ENCODE data around the gene DUS2.

The DUS2 gene

DNA sequence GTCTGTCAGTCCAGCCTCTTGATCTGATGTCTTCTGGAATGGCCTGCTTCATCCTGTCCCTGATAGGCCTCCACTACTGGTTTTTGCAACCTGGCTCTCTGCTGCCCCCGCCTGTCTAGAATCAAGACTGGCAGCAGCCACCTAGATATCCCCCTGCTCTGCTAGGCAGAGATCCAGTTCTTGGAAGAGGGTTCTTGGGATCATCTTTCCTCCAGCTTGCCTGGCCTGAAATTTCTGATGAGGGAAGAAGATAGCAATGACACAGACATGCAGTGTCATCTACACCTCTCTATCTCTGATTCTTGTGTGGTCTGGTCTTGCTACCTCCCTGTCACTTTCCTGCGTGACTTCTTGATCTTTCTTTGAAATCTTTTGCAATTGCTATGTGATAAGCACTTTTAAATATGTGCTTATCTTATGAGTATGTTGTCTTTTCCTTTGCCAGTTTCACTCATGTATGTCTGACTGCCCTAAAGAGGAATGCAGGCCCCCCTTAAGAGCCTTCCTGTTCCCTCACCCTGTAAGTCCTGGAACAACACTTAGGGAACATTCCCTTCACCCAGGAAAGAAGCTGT is 41.8 kb downstream of the DUS2 start:
- H3K9ac ChIP-seq (ENCODE audit: low read length) = no peak overlapping the region
- no peaks in the 10 kb centered on the region for H3K27me3 ChIP-seq (ENCODE audit: control insufficient read depth, insufficient read depth, low read length)
- no peaks in the 10 kb centered on the region for H3K9me3 ChIP-seq (ENCODE audit: control insufficient read depth, low read length)
- H3K4me1 ChIP-seq (ENCODE audit: control insufficient read depth, insufficient read depth, low read length) = peaks cover 12% of the 10 kb centered on the region
- H3K4me3 ChIP-seq (ENCODE audit: low read length) = no peak overlapping the region
- H3K36me3 ChIP-seq (ENCODE audit: control insufficient read depth, insufficient read depth, low read length) = peaks cover 5% of the 10 kb centered on the region

DNA sequence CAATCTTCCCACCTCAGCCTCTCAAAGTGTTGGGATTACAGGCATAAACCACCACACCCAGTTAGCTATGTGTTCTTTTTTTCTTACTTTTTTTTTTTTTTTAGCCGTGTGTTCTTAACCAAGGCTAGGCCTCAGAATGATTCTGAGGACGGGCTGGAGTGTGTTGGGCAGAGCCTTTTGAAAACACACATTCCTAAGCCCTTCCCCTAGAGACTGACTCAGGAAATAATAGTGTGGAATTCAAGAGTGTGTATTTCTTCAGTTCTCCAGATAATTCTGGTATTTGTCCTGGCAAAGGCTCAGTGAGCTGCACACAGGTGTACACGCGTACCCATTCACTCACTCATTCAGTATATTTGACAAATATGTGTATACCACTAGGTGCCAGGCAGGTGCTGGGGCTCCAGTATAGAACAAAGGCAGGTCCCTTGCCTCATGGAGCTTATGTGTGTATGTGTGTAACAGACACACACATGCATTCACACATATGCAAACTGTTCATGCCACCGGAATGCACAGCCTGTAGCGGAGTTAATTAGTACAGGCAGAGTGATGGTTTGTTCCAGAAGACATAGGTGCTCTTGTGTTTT is 42.7 kb downstream of the DUS2 start:
- H3K4me3 ChIP-seq (ENCODE audit: low read length) = no peak overlapping the region
- peaks cover 12% of the 10 kb centered on the region for H3K4me1 ChIP-seq (ENCODE audit: control insufficient read depth, insufficient read depth, low read length)
- no peaks in the 10 kb centered on the region for H3K9me3 ChIP-seq (ENCODE audit: control insufficient read depth, low read length)
- H3K9ac ChIP-seq (ENCODE audit: low read length) = no peak overlapping the region
- no peaks in the 10 kb centered on the region for H3K27me3 ChIP-seq (ENCODE audit: control insufficient read depth, insufficient read depth, low read length)
- peaks cover 5% of the 10 kb centered on the region for H3K36me3 ChIP-seq (ENCODE audit: control insufficient read depth, insufficient read depth, low read length)

DNA sequence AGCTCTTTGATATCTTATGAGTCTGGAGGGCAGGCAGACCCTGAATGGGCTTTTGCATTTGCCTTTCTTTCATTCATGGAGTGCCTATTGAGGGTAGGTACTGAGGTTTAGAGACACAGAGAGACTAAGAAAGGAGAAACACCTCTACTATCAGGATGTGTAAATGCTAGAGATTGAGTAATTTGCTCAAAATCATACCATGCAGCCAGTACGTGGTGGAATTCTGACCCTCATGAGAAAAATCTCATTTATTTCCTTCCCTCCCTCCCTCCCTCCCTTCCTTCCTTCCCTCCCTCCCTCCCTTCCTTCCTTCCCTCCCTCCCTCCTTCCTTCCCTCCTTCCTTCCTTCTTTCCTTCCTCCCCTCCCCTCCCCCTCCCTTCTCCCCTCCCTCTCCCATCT is 43.7 kb downstream of the DUS2 start:
- Histone ChIP-seq H3K4me3 (ENCODE audit: low read length) (no peak overlapping the region), H3K36me3 (ENCODE audit: control insufficient read depth, insufficient read depth, low read length) (peaks cover 5% of the 10 kb centered on the region), H3K27me3 (ENCODE audit: control insufficient read depth, insufficient read depth, low read length) (no peaks in the 10 kb centered on the region), H3K9me3 (ENCODE audit: control insufficient read depth, low read length) (no peaks in the 10 kb centered on the region), H3K4me1 (ENCODE audit: control insufficient read depth, insufficient read depth, low read length) (peaks cover 12% of the 10 kb centered on the region), H3K9ac (ENCODE audit: low read length) (no peak overlapping the region)

DNA sequence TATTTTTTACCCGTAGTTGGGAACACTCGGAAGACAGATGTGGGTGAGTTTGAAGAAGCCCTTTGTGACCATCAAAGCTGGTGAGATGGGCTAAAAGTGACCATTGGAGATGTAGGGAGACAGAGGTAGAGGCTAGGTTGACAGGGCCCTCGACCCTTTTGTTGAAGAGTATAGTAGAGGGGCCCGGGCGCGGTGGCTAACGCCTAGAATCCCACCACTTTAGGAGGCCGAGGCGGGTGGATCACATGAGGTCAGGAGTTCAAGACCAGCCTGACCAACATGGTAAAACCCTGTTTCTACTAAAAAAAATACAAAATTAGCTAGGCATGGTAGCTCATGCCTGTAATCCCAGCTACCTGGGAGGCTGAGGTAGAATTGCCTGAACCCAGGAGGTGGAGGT is 45.8 kb downstream of the DUS2 start:
- no peaks in the 10 kb centered on the region for H3K9me3 ChIP-seq (ENCODE audit: control insufficient read depth, low read length)
- H3K9ac ChIP-seq (ENCODE audit: low read length) = no peak overlapping the region
- H3K4me3 ChIP-seq (ENCODE audit: low read length) = no peak overlapping the region
- H3K4me1 ChIP-seq (ENCODE audit: control insufficient read depth, insufficient read depth, low read length) = peaks cover 12% of the 10 kb centered on the region
- no peaks in the 10 kb centered on the region for H3K27me3 ChIP-seq (ENCODE audit: control insufficient read depth, insufficient read depth, low read length)
- H3K36me3 ChIP-seq (ENCODE audit: control insufficient read depth, insufficient read depth, low read length) = peaks cover 5% of the 10 kb centered on the region

DNA sequence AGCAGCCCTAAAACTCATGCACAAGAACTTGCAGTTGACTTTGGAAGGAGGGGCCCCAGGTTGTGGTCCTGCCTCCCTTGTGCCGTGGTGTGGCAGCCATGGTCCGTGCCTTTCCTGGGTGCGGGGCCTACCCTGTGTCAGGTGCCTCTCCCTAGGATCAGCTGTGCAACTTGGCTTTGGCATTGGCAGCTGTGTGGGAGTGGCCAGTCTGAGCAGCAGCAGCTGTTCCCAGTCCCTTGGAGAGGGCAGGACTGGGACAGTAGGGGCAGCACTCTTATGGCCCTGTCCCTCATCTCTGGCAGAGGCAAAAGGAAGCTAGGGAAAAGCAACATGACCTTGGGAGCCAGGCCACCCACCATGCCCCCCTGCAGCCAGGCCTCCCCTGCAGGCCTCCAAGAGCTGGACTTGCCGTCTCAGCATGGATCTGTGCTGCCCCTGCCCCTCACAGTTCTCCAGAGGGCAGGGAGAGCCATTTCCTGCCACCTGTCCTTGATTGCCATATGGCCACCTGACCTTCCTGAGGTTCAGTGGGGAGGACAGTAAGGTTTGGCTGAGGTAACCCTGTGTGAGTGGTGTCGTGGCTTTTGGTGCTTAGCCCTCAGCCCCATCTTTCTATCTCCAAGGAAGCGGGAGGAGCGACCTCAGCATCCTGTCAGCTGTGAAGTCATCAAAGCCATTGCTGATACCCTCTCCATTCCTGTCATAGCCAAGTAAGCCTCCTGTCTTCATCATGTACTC is 46.6 kb downstream of the DUS2 start:
- H3K4me1 ChIP-seq (ENCODE audit: control insufficient read depth, insufficient read depth, low read length) = peaks cover 10% of the 10 kb centered on the region
- H3K9ac ChIP-seq (ENCODE audit: low read length) = no peak overlapping the region
- no peaks in the 10 kb centered on the region for H3K9me3 ChIP-seq (ENCODE audit: control insufficient read depth, low read length)
- H3K27me3 ChIP-seq (ENCODE audit: control insufficient read depth, insufficient read depth, low read length) = no peaks in the 10 kb centered on the region
- peaks cover 5% of the 10 kb centered on the region for H3K36me3 ChIP-seq (ENCODE audit: control insufficient read depth, insufficient read depth, low read length)
- H3K4me3 ChIP-seq (ENCODE audit: low read length) = no peak overlapping the region

DNA sequence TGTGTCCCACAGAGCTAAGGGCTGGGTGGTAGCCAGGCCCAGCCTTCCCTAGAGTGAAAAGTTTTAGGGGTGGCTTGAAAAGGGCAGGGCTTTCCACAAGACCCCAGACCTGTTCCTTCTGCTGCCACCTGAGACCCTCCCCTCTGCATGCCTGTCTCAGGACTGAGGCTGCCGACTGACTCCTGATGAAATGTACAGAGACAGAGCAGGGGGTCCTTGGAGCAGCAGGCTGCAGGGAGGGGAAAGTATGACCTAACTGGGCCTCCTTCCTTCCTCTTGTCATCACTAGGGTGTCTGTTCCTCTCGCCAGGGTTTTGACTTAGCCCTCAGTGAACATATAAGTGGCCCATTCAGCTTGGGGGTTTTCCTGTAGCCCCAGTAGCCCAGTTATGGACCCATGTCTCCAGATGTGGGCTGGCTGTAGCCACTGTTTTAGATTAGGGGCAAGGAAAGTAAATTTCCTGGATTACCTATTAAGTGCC is 47.2 kb downstream of the DUS2 start:
- Histone ChIP-seq H3K4me1 (ENCODE audit: control insufficient read depth, insufficient read depth, low read length) (peaks cover 7% of the 10 kb centered on the region), H3K27me3 (ENCODE audit: control insufficient read depth, insufficient read depth, low read length) (no peaks in the 10 kb centered on the region), H3K4me3 (ENCODE audit: low read length) (no peak overlapping the region), H3K9ac (ENCODE audit: low read length) (no peak overlapping the region), H3K9me3 (ENCODE audit: control insufficient read depth, low read length) (no peaks in the 10 kb centered on the region), H3K36me3 (ENCODE audit: control insufficient read depth, insufficient read depth, low read length) (peaks cover 5% of the 10 kb centered on the region)

DNA sequence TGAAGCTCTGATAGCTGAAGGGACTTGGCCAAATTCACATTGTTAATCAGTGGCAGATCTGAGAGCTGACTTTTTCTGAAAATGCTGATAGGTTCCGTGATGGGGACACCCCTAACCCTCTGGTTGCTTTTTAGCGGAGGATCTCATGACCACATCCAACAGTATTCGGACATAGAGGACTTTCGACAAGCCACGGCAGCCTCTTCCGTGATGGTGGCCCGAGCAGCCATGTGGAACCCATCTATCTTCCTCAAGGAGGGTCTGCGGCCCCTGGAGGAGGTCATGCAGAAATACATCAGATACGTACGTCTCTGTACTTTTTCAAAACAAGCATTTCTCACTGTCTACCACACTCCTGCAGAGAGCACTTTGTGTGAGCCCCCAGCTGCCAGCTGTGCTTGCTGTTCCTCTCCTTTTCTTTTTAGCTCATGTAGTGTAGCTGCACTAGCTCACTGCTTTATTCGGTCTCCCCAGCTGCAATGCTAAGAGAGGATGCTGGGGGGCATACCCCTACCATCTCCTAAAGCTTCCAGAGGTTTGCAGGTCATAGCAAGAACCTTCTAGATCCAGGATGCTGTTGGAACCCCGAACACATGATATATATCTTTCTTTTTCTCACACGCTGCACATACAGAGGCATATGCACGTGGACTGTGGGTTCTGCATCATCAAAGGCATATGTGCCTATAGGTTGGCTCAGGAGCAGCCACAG is 47.9 kb downstream of the DUS2 start:
- Histone ChIP-seq H3K9me3 (ENCODE audit: control insufficient read depth, low read length) (no peaks in the 10 kb centered on the region), H3K4me1 (ENCODE audit: control insufficient read depth, insufficient read depth, low read length) (peaks cover 7% of the 10 kb centered on the region), H3K36me3 (ENCODE audit: control insufficient read depth, insufficient read depth, low read length) (peaks cover 5% of the 10 kb centered on the region), H3K9ac (ENCODE audit: low read length) (no peak overlapping the region), H3K4me3 (ENCODE audit: low read length) (no peak overlapping the region), H3K27me3 (ENCODE audit: control insufficient read depth, insufficient read depth, low read length) (no peaks in the 10 kb centered on the region)

DNA sequence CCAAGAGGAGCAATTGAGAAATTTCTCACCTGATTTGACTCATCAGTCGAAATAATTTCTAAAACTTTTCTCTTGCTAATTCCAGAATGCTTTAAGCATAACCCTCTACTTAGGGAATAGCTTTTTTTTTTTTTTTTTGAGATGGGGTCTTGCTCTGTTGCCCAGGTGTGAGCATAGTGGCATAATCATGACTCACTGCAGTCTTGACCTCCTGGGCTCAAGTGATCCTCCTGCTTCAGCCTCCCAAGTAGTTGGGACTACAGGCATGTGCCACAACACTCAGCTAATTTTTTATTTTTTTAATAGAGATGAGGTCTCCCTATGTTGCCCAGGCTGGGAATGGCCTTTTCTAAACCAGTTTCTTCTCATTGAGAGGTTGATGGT is 48.4 kb downstream of the DUS2 start:
- Histone ChIP-seq H3K27me3 (ENCODE audit: control insufficient read depth, insufficient read depth, low read length) (no peaks in the 10 kb centered on the region), H3K9ac (ENCODE audit: low read length) (no peak overlapping the region), H3K36me3 (ENCODE audit: control insufficient read depth, insufficient read depth, low read length) (peaks cover 5% of the 10 kb centered on the region), H3K4me3 (ENCODE audit: low read length) (no peak overlapping the region), H3K9me3 (ENCODE audit: control insufficient read depth, low read length) (no peaks in the 10 kb centered on the region), H3K4me1 (ENCODE audit: control insufficient read depth, insufficient read depth, low read length) (peaks cover 7% of the 10 kb centered on the region)

DNA sequence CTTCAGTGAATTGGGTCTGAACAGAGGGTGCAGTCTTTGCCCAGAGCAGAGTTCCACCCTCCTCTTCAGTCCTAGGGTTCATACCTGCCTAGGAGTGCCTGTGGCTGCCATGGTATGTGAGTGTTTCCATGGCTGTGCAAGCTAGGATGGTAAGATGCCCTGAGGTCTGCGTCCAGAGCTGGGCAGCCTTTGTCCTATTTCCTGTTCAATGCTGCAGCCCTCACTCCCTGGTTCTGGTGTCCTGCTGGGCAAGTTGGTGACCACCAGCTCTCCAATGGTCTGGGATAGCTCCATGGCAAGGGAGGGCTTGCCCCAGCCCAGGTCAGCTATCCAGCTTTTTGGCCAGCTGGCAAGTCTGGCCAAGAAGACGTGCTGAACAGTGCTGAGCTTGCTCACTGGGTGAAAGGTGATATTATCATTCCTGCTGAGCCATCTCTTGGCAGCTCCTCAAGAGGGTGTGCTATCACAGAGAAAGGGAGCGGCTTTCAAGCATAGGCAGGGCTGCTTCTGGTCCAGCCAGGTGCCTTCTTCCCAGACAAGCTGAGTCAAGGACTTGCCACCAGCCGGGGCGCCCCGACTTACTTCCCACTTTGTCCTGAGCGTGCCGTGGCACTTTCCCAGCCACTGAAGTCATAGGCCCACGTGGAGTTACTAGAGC is 49.1 kb downstream of the DUS2 start:
- H3K27me3 ChIP-seq (ENCODE audit: control insufficient read depth, insufficient read depth, low read length) = no peaks in the 10 kb centered on the region
- H3K9me3 ChIP-seq (ENCODE audit: control insufficient read depth, low read length) = no peaks in the 10 kb centered on the region
- peaks cover 5% of the 10 kb centered on the region for H3K36me3 ChIP-seq (ENCODE audit: control insufficient read depth, insufficient read depth, low read length)
- no peak overlapping the region for H3K4me3 ChIP-seq (ENCODE audit: low read length)
- H3K9ac ChIP-seq (ENCODE audit: low read length) = no peak overlapping the region
- H3K4me1 ChIP-seq (ENCODE audit: control insufficient read depth, insufficient read depth, low read length) = peaks cover 7% of the 10 kb centered on the region

DNA sequence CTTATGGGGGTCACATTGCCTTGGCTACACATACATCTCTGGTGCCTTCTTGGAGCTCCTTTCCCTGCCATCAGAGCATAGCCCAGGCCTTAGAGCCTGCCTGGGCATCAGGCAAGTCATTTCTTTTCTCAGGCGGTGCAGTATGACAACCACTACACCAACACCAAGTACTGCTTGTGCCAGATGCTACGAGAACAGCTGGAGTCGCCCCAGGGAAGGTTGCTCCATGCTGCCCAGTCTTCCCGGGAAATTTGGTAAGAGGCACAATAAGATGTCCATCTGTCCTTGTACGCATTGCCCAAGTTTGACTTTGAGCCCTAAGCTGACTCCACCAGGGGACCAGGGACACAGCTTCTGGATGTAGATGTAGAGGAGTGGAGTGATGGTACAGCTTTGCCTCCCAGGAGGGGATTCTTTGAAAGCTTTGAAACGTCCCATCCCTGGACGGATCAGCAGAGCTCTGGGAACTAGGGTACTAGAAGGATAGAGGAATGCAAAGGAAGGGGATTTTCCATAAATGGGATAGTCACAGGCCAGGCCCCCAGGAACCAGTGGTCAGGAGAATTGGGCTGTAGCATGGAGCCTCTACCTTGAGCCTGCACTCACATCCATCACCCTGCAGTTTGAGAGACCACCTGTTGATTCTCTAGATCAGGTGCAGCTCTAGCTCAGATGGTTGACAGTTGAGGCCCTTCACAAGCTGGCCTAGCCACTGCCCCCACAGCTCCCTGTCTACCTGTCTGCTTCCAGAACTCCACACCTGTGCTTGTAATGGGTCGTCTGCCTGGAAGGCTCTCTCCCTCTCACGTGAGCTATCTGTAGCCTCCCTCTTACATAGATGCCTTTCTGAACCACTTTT is 51.0 kb downstream of the DUS2 start:
- Histone ChIP-seq H3K4me1 (ENCODE audit: control insufficient read depth, insufficient read depth, low read length) (peaks cover 12% of the 10 kb centered on the region), H3K9ac (ENCODE audit: low read length) (no peak overlapping the region), H3K36me3 (ENCODE audit: control insufficient read depth, insufficient read depth, low read length) (peaks cover 5% of the 10 kb centered on the region), H3K27me3 (ENCODE audit: control insufficient read depth, insufficient read depth, low read length) (no peaks in the 10 kb centered on the region), H3K4me3 (ENCODE audit: low read length) (no peak overlapping the region), H3K9me3 (ENCODE audit: control insufficient read depth, low read length) (no peaks in the 10 kb centered on the region)

DNA sequence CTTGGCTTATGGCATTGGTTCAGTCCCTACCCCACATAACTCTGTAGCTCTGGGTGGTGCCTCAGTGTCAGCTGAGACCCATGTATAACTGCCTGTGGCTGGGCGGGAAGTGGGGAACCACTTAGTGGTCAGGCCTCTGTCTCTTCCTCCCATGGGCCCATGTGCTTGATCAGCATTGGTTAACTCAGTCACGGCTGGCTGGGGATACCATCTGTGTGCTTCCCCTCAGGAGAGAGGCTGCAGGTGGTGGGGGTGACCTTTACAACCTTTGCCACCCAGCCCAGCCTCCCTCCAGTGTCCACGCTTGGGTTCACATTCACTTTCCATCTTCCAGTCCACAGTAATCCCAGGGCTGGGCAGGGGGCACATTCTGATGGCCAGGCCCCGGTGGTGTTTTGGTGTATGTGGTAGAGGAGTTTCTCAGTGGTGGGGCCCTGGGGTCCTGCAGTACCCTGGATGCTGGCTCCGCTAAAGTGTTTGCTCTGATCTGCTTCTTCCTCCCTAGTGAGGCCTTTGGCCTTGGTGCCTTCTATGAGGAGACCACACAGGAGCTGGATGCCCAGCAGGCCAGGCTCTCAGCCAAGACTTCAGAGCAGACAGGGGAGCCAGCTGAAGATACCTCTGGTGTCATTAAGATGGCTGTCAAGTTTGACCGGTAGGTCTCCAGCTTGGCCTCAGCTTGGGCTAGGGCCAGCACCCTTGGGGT is 51.9 kb downstream of the DUS2 start:
- peaks cover 15% of the 10 kb centered on the region for H3K4me1 ChIP-seq (ENCODE audit: control insufficient read depth, insufficient read depth, low read length)
- no peak overlapping the region for H3K4me3 ChIP-seq (ENCODE audit: low read length)
- H3K9me3 ChIP-seq (ENCODE audit: control insufficient read depth, low read length) = no peaks in the 10 kb centered on the region
- H3K27me3 ChIP-seq (ENCODE audit: control insufficient read depth, insufficient read depth, low read length) = no peaks in the 10 kb centered on the region
- no peaks in the 10 kb centered on the region for H3K36me3 ChIP-seq (ENCODE audit: control insufficient read depth, insufficient read depth, low read length)
- H3K9ac ChIP-seq (ENCODE audit: low read length) = no peak overlapping the region
